ENCODE measurements around the gene HOXC4. TPM values are rescaled to one million over a fixed set of nuclear protein-coding genes. Genes with fewer than 3 reads are reported as not detected.

HOXC4 gene
- polyA plus RNA-seq, 2 of the 4 experiments (the other 2 are of a cell fraction), result 1.3 to 4.0 TPM

- CTCF ChIA-PET, result interaction anchor here (1.4 to 27.9 kb wide), 6 partner anchors 17 to 160 kb away, joined by 3 to 476 read pairs (median 18); partner anchors contain the start of genes HOXC10 and SMUG1
- FAIRE-seq, result no peak
These were observed 19.5 kb upstream of the HOXC4 start for GRCh38 chr12:54033980-54034784.

More at GRCh38 chr12:54033980-54034784, 19.5 kb upstream of the HOXC4 start:
- H3K4me3 ChIP-seq, result peak overlapping the region; percentile 56
- peak overlapping the region; percentile 76 to 93 for H3K27ac ChIP-seq
- no peak for ATAC-seq
- TF ChIP-seq ATOH8 (CRISPR knock-in tag; IDR thresholded peaks at IDR 0.05; ENCODE audit: low read depth) (no peak), ZNF302 (CRISPR knock-in tag; IDR thresholded peaks at IDR 0.05) (no peak), RCOR1 (IDR thresholded peaks at IDR 0.05; ENCODE audit: low read depth, low read length) (no peak), NFE2L2 (conservative IDR thresholded peaks at IDR 0.05; ENCODE audit: low read length) (no peak), BCL3 (IDR thresholded peaks at IDR 0.05) (no peak), HEYL (CRISPR knock-in tag; IDR thresholded peaks at IDR 0.05) (no peak), KDM1A (IDR thresholded peaks at IDR 0.05; ENCODE audit: low read depth) (no peak), HMGXB4 (CRISPR knock-in tag; IDR thresholded peaks at IDR 0.05; ENCODE audit: borderline replicate concordance) (no peak), ELK1 (IDR thresholded peaks at IDR 0.05; ENCODE audit: low read depth, low read length) (no peak), ESRRA (IDR thresholded peaks at IDR 0.05; ENCODE audit: borderline replicate concordance, low read length) (no peak), ZSCAN20 (CRISPR knock-in tag; IDR thresholded peaks at IDR 0.05) (no peak), ZFP36 (IDR thresholded peaks at IDR 0.05; ENCODE audit: borderline replicate concordance, partially characterized antibody) (no peak), NR3C1 (IDR thresholded peaks at IDR 0.05) (no peak), FOSL2 (IDR thresholded peaks at IDR 0.05) (no peak), FOSL2 (CRISPR knock-in tag; IDR thresholded peaks at IDR 0.05) (no peak), ZC3H11A (IDR thresholded peaks at IDR 0.05) (no peak), SREBF2 (IDR thresholded peaks at IDR 0.05) (no peak), CTCF (IDR thresholded peaks at IDR 0.05) (no peak), CHD4 (IDR thresholded peaks at IDR 0.05; ENCODE audit: borderline replicate concordance) (no peak), RAD21 (conservative IDR thresholded peaks at IDR 0.05 in 1 of 2, IDR thresholded peaks at IDR 0.05 in 1 of 2) (no peak), MYC (IDR thresholded peaks at IDR 0.05; ENCODE audit: borderline replicate concordance, low read length) (no peak)
- no peak for DNase-seq (ENCODE audit: low read depth in 1 of 2, low spot score in 1 of 2)
- peak overlapping the region; percentile 89 for H3K4me2 ChIP-seq
- 94% methylated on average over 43 of the region's 57 CpGs for WGBS (ENCODE audit: missing lambda C conversion rate)
- peaks cover 7% of the 10 kb centered on the region; the same call in 1 of the 3 replicates for H3K4me1 ChIP-seq
- H3K9me3 ChIP-seq, result no peaks in the 10 kb centered on the region
- POLR2A ChIA-PET, result interaction anchor here (1.0 kb wide), 1 partner anchor 20 kb away, joined by 3 read pairs; the partner anchor contains the start of gene HOXC4

Data from A549 (cell line).